HG03469 (cell line): ENCODE results near the gene BPIFB1.

Source experiments
- ATAC-seq: cut with Tn5 transposase; IDR thresholded peaks from one replicate; pipeline ENCODE4 v1.9.1; 2021; ENCODE audit warnings: mild to moderate bottlenecking, moderate library complexity, moderate number of reproducible peaks; ENCODE audit not compliant: unreplicated experiment

The BPIFB1 gene

GRCh38 chr20:33322456-33322855 lies 39.4 kb downstream of the BPIFB1 start:
- no peak for ATAC-seq

- ATAC-seq, result no peak
Measured at GRCh38 chr20:33323236-33323635, 40.2 kb downstream of the BPIFB1 start.

- ATAC-seq, result no peak
Measured at GRCh38 chr20:33325350-33325749, 42.3 kb downstream of the BPIFB1 start.

- no peak for ATAC-seq
Measured at GRCh38 chr20:33328157-33329137, 45.4 kb downstream of the BPIFB1 start.

- ATAC-seq, result no peak
Measured at GRCh38 chr20:33332905-33333456, 50.0 kb downstream of the BPIFB1 start.

- ATAC-seq, result no peak
Measured at GRCh38 chr20:33333616-33334015, 50.6 kb downstream of the BPIFB1 start.

GRCh38 chr20:33334111-33334510 lies 51.1 kb downstream of the BPIFB1 start:
- no peak for ATAC-seq

- ATAC-seq, result no peak
Measured at GRCh38 chr20:33336375-33336774, 53.4 kb downstream of the BPIFB1 start.

GRCh38 chr20:33337119-33337518 lies 54.1 kb downstream of the BPIFB1 start:
- ATAC-seq, result no peak

GRCh38 chr20:33337531-33338165 lies 54.6 kb downstream of the BPIFB1 start:
- no peak for ATAC-seq

- no peak for ATAC-seq
Measured at GRCh38 chr20:33338467-33339258, 55.6 kb downstream of the BPIFB1 start.

GRCh38 chr20:33339515-33340058 lies 56.6 kb downstream of the BPIFB1 start:
- no peak for ATAC-seq

- no peak for ATAC-seq
Measured at GRCh38 chr20:33343521-33343920, 60.5 kb downstream of the BPIFB1 start.

GRCh38 chr20:33345342-33345741 lies 62.3 kb downstream of the BPIFB1 start:
- no peak for ATAC-seq

GRCh38 chr20:33348136-33348937 lies 65.3 kb downstream of the BPIFB1 start:
- no peak for ATAC-seq

- ATAC-seq, result no peak
Measured at GRCh38 chr20:33349493-33349892, 66.5 kb downstream of the BPIFB1 start.

GRCh38 chr20:33351696-33352095 lies 68.7 kb downstream of the BPIFB1 start:
- no peak for ATAC-seq

GRCh38 chr20:33352258-33353012 lies 69.4 kb downstream of the BPIFB1 start:
- no peak for ATAC-seq

- no peak for ATAC-seq
Measured at GRCh38 chr20:33353013-33353402, 70.0 kb downstream of the BPIFB1 start.
